ENCODE results near the gene ATP9B. TPM values are rescaled to one million over a fixed set of nuclear protein-coding genes. Genes with fewer than 3 reads are reported as not detected.

The ATP9B gene
- total and polyA plus RNA-seq, 10 donors: 7.5 to 58.4 (median 42.7) TPM

DNA sequence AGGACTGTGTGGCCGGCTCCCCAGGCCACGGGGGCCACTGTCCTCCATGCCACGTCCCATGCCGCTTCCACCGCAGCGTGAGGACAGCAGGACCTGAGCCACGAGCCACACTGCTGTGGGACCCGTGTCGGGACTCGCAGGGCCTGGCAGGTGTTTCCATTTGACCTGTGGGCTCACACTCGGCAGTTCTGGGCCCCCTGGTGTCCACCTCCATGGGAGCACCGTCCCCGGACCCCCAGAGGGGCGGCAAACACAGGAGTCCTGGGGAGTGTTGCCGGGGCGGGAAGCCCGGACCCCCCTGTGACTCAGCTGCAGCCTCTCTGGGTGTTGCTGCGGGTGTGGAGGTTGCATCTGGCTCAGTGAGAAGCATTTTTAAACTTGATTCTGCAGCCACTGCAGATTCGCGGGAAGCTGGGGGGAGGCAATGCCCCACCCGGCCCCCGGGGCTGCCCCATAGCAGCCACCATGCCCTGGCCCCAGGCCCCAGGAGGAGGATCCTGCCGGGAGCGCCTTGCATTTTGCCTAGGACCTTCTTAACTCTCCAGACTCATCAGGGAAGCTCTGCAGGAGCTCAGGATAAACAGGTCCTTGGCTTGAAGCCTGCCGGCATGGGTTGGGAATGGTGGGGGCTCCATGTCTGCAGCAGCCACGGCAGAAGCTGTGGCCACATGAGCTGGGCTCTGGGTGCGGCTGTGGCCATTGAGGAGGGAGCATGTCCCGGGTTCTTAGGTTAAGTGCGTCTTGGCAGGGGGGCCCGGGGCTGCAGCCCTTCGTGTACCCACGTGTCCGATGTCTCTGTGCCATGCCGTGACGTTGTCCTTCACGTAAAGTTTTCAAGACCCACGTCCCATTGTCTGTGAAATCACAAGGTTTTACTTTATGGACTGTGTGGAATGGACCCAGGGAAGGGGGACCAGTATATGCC, 357.4 kb downstream of the ATP9B start:
- Histone ChIP-seq H3K36me3 (peaks cover 0 to 57% (median 13%) of the 10 kb centered on the region in 6 donors), H3K4me1 (peaks cover 5 to 75% (median 39%) of the 10 kb centered on the region in 6 donors), H3K27me3 (replicated peaks in 1 of 7) (no peaks in the 10 kb centered on the region), H3K9me3 (no peaks in the 10 kb centered on the region), H3K4me3 (no peak overlapping the region), H3K27ac (no peak overlapping the region)
- peak; percentile 67 for DNase-seq
- 90 to 94% (median 91%) methylated on average over 27 to 37 of the region's 37 CpGs for WGBS, 5 donors
- intact Hi-C loops (cut with DNase I; ENCODE audit: low total_unique reads): no loop called here
- TF ChIP-seq POLR2A (IDR thresholded peaks at IDR 0.05) (no peak), POLR2AphosphoS5 (IDR thresholded peaks at IDR 0.05) (peak in 1 of 3 donors; percentile 18)

DNA sequence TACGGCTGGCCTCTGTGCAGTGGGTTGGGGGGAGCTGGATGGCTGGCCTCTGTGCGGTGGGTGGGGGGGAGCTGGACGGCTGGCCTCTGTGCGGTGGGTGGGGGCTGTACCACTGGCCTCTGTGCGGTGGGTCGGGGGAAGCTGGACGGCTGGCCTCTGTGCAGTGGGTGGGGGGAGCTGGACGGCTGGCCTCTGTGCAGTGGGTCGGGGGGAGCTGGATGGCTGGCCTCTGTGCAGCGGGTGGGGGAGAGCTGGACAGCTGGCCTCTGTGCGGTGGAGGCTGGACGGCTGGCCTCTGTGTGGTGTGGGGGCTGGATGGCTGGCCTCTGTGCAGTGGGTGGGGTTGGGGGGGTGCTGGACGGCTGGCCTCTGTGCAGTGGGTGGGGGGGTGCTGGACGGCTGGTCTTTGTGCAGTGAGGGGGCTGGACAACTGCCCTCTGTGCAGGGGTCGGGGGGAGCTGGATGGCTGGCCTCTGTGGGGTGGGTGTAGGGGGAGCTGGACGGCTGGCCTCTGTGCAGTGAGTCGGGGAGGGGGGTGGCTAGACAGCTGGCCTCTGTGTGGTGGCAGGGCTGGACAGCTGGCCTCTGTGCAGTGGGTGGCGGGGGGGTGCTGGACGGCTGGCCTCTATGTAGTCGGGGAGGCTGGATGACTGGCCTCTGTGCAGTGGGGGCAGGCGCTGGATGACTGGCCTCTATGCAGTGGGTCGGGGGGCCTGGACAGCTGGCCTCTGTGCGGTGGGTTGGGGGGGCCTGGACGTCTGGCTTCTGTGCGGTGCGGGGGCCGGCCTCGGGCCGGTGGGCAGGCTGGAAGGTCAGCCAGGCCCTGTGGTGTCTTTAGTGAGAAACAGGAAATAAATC, 358.4 kb downstream of the ATP9B start:
- Histone ChIP-seq H3K4me3 (no peak overlapping the region), H3K36me3 (peaks cover 0 to 56% (median 14%) of the 10 kb centered on the region in 6 donors), H3K27me3 (replicated peaks in 1 of 7) (no peaks in the 10 kb centered on the region), H3K4me1 (peaks cover 5 to 66% (median 33%) of the 10 kb centered on the region in 6 donors), H3K27ac (no peak overlapping the region), H3K9me3 (no peaks in the 10 kb centered on the region)
- TF ChIP-seq, protein P1, sequence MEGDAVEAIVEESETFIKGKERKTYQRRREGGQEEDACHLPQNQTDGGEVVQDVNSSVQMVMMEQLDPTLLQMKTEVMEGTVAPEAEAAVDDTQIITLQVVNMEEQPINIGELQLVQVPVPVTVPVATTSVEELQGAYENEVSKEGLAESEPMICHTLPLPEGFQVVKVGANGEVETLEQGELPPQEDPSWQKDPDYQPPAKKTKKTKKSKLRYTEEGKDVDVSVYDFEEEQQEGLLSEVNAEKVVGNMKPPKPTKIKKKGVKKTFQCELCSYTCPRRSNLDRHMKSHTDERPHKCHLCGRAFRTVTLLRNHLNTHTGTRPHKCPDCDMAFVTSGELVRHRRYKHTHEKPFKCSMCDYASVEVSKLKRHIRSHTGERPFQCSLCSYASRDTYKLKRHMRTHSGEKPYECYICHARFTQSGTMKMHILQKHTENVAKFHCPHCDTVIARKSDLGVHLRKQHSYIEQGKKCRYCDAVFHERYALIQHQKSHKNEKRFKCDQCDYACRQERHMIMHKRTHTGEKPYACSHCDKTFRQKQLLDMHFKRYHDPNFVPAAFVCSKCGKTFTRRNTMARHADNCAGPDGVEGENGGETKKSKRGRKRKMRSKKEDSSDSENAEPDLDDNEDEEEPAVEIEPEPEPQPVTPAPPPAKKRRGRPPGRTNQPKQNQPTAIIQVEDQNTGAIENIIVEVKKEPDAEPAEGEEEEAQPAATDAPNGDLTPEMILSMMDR (IDR thresholded peaks at IDR 0.05 in 8 of 11, conservative IDR thresholded peaks at IDR 0.05 in 3 of 11): no peak
- TF ChIP-seq POLR2A (IDR thresholded peaks at IDR 0.05) (no peak), POLR2AphosphoS5 (IDR thresholded peaks at IDR 0.05) (no peak)
- 79 to 87% (median 84%) methylated on average over 24 to 29 of the region's 29 CpGs for WGBS, 5 donors
- DNase-seq: no peak
- intact Hi-C loops (cut with DNase I; ENCODE audit: low total_unique reads): no loop called here

Other genes starting within 250 kb of the ATP9B start
- not detected for gene SALL3, start 89.6 kb upstream of the ATP9B start, total RNA-seq
- gene SALL3, start 89.6 kb upstream of the ATP9B start, polyA plus RNA-seq: not detected

Data from spleen (tissue), 11 donors.